C4-2B (cell line): ENCODE data around the gene C4B.
"Not testable (repeated sequence)": the region's sequence is repeated elsewhere in the genome, so short reads cannot be mapped to it uniquely, and the experiment has no call there.

Experiments used
- CTCF ChIP-seq: fragments of 450-650 bp; conservative IDR thresholded peaks from 2 replicates; pipeline ENCODE4 v1.5.1; 2017; ENCODE audit warnings: mild to moderate bottlenecking
- ZFX ChIP-seq: fragments of 450-650 bp; IDR thresholded peaks from 2 replicates; pipeline ENCODE4 v1.6.1; 2017

DNA sequence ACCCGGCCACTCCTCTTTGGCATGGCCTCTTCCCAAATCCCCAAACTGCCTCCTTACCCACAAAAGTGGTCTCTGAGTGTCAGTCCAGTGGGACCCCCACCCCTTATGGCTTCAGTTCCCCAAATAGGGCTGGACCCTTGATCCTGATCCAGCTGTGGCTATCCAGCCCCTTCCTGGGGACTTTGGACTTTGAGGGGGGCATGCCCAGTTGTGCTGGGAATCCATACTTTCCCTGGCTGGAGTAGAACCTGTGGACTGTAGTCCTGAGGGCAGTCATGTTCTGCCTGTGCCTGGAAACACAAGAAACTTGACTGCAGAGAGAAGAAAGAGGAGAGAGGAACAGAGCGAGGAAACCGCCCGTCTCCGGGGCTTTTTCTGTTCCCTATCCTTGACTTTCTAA lies 22.5 kb downstream of the C4B start:
- not testable (repeated sequence) for TF ChIP-seq CTCF, ZFX
